GM19438 (cell line): ENCODE results near the gene DNAI7.

Experiments
- ATAC-seq: cut with Tn5 transposase; IDR thresholded peaks from one replicate; pipeline ENCODE4 v1.9.1; 2021; ENCODE audit warnings: low read depth; ENCODE audit not compliant: unreplicated experiment

DNAI7 gene

DNA sequence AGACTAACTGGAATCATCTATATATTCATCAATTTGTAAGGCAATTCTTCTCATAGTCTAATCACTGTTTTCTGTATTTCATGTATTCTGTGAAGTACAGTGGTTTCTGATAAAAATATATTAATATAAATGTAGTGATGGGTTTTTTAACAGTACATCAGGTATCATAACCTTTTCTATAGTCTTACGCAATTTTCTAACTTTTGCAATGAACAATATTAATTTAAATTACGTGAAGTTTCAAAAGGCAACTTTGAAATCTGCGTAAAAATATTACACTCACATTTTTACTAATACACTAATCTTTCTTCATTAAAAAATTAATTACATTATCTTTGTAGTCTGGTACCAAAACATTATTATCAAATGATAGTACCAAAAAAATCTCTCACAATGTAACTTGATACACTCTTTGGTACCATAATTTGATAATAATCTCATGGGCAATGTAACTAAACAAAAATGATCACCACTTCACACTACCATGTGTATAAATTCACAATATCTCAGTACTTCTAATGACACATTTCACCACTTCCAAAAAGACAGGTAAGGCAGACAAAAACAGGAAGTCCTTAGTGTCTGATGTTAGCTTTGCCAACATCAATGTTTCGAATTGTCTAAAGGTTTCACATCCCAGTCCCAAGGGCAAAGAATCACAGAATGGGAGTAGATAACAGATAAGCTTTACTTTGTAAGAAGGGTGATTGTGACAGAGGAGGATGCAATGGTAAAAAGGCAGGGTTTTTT, 8.7 kb downstream of the DNAI7 start:
- peak; percentile 33 for ATAC-seq

DNA sequence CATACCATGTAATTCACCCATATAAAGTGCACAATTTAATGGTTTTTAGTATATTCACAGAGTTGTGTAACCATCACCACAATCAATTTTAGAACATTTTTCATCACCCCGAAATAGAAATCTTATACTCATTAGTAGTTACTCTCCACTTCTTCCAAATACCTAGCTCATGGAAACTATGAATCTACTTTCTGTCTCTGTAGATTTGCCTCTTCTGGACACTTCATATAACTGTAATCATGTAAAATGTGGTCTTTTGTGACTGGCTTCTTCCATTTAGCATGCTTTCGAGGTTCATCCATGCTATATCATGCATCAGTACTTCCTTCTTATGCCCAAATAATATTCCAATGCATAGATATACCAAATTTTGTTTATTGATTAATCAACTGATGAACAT, 10.8 kb downstream of the DNAI7 start:
- no peak for ATAC-seq

DNA sequence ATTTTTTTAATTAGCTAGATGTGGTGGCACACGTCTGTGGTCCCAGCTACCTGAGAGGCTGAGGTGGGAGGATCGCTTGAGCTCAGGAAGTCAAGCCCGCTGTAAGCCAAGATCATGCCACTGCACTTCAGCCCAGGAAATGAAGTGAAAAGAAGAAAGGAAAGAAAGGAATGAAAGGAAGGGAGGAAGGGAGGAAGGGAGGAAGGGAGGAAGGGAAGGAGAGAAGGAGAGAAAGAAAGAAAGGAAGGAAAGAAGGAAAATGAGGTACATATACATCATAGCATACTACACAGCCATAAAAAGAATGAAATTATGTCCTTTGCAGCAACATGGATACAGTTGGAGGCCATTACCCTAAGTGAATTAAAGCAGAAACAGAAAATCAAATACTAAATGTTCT, 12.2 kb downstream of the DNAI7 start:
- ATAC-seq, result no peak

DNA sequence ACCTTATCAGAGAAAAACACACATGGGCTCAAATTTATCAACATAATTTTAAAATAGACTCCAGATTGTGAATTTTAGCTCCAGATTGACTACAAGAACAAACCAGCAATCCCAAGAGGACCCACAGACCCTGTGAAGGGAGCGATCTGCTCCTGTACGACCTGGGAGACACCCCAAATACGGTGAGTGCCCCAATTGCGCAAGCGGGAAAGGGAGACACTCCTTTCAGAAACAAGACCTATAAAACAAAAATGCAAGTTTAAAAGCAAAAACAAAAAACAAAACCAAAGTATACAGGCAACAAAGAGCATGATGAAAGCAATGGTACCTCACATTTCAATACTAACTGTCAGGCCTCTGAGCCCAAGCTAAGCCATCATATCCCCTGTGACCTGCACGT, 32.1 kb downstream of the DNAI7 start:
- no peak for ATAC-seq

DNA sequence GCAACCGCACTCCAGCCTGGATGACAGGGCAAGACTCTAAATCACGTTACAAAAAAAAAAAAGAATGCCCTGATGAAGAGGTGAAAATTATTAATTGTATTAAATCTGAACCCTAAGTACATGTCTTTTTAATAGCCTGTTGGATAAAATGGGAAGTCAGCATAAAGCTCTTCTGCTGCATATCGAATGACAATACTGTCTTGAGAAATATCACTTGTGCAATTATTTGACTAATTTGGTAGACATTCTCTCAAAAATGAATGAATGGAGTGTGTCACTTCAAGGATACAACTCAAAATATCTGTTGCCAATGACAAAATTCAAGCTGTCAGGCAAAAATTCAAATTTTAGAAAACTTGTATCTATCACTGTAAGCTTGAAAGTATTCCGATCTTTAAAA, 38.9 kb downstream of the DNAI7 start:
- ATAC-seq, result no peak

DNA sequence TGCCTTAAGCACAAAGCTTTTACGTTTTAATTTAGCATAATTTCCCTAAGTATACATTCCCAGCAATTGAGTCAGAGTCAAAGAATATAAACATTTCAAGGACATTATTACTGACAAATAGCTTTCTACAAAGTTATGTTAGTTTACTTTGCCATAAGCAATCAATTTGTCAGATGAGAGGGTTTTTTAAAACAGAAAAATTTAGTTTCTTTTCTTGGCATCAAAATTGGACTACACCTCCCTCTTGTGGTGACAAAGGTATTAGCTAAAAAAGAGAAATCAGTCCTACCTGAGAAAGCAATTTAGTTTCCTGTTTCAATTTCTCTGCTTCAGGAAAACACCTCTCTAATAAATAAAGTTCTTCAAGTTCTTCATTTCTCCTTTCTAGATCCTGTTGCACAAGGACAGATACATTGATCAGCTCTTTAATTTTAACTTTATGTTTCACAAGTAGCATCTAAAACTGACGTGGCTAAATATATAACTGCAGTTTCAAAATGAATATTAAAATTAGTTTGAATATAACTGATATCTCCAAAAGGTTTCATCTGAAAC, 39.9 kb downstream of the DNAI7 start:
- peak; percentile 46 for ATAC-seq

DNA sequence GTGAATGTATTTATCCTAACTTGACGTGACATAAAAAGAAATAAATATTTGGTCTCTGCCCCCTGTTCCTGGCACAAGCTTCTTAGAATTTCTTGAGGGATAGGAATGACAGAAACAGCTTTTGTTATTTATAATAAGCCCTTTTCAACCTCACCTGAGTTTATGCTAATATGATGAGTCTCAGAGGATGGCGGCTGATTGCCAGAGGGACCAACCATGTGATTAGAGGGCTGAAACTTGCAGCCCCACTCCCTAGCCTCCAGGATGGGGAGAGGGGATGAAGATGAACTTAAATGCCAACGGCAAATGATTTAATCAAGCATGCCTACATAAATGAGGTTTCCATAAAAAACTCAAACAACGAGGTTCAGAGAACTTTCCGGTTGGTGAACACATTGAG, 42.9 kb downstream of the DNAI7 start:
- no peak for ATAC-seq

DNA sequence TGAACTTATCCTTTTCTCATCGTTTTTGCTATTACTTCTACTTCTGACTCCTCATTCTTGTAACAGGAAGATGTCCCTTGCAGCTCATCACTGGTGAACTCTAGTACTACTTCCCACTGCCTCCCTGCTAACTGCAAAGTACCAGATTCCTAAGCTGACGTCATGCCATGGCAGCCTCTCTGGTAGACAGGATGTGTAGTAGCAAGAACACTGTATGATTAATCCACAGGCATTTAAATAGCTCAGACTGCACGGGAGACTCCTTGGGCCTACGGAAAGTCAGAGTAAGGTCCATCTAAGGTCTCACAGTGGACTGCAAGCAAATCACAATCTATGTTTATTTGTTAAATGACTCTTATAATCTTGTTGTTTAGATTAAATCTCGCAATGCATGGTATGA, 43.5 kb downstream of the DNAI7 start:
- ATAC-seq, result no peak

DNA sequence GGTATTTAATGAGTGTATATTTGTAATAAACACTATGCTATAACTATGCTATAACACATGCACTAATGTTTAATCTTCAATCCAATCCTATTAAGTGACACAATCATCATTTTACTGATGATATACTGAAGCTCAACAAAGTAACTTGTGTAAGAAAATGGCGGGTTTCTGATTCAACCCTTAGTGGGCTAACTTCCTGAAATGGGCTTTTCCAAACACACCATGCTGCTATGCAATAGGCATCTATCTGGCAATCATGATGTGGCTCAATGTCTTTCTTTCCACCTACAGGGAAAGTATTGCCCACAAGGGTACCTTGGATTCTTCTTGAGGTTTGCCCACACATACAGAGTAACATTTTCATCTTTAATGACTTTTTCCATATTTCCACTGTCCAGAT, 48.3 kb downstream of the DNAI7 start:
- no peak for ATAC-seq

DNA sequence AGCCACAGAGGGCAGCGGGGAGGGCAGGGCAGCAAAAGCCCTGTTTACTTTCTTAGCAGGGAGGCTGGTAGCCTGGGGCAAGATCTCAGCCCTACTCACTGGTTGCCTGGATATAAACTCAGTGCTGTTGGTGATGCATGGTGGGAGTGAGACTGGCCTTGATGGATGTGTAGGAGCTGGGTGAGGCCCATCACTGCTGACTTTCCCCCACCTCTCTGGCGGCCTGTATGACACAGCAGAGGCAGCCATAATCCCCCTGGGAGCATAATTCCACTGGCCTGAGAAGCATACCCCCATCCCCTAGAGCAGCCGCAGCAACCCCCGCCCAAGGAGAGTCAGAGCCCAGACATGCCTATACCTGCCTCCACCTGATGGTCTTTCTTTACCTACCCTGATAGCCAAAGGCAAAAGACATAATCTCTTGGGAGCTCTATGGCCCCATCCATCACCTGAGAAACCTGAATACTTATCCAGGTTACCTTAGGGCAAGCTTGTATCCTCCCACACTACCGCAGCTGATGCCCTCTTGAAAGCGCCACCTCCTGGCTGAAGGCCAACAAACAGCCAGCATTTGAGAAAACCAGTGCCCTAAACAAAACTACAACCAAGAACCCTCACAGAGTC, 59.3 kb downstream of the DNAI7 start:
- ATAC-seq, result no peak

DNA sequence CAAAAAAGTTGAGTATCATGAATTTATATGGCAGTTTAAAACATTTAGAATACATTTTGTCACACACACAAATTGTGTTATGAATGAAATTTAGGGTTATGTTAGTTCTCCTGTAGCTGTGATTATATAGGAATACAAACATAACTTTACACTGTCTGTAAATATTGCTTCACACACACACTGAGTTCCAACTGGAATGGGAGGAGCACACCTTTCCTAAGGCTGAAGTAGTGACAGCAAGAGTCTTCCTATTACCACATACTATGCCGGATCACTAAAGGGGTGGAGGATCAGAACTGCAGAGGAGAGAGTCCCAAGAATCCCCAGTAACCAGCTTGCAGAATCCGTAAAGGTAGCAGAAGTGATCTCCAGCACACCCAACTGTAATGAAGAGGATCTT, 63.7 kb downstream of the DNAI7 start:
- no peak for ATAC-seq

DNA sequence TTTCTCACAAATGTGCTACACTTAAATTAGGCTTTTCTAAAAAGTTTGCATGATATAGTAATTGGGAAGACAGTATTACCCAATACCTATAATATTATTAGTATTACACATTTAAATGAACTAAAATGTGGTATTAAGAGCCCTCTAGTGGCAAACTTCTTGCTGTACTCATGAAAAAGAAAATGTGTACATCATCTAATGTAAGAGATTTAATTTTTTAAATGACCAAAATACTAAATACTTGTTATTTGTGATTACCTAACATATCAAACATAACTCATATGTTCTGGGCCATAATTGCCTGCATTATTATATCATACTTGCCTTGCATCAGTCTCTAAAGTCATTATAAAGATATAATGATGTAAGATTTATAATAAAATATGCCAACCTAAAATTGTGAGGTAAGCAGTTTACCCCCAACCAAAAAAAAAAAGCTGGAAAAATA, 64.2 kb downstream of the DNAI7 start:
- ATAC-seq, result no peak

DNA sequence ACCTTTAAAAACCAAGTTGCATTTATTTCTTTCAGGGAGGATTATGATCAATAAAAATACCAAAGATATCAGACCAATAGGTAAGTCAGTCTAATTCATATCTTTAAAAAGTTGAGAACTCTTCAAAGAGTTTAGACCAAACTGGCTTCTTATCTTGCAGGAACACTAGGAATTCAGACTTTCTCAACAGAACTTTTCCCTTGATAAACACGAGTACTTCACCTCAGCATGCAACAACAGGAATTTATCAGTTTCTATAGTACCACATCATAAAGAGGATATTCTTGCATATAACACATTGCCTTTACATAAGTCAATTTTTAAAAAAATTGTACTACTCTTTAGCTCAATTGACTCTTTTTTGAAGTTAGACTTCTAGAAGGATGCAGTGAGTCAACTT, 68.2 kb downstream of the DNAI7 start:
- no peak for ATAC-seq

DNA sequence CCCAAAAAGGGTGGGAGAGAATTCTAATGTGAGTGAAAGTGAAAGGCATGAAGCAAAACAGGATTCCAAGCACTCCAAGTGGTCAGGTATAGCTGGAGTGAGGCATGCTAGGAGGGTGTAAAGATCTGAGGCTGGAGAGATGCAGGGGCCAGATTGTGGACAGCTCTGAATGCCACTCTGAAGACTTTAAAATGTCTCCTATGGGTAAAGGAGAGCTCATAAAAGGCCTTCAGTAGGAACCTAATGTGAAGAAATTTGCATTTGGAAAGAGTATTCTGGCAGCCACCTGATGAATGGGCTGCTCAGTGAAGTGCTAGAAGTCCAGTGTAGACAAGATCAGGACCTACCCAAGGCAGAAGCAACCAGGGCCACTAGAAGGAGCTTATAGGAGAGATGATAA, 68.9 kb downstream of the DNAI7 start:
- no peak for ATAC-seq

DNA sequence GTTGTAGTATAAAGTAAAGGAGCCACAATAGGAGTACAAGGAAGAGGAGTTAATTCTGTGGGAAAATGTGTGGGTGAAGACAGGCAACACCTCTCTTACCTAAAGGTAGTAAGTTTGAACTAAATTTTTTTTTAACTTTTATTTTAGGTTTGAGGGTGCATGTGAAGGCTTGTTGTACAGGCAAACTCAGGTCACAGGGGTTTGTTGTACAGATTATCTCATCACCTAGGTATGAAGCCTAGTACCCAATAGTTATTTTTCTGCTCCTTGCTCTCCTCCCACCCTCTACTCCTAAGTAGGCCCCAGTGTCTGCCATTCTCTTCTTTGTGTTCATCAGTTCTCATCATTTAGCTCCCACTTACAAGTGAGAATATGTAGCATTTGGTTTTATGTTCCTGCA, 70.5 kb downstream of the DNAI7 start:
- no peak for ATAC-seq

DNA sequence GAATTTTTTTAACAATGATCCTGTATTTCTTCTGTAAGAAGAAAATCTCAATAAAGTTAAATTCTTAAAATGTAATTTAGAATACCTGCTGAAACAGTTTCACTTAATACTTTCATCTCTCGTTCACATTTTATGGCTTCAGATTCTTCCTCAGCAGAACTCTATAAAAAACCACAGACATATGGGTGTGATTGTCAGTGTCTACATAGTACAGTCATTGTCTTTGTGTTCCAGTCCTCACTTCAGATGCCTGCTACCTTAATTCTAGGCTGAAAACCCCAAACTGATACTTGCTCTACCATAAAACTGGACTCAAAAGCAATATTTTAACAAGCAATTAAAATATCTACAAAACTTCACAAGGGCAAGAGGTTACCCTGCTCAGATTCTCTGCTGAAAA, 71.8 kb downstream of the DNAI7 start:
- ATAC-seq, result no peak

DNA sequence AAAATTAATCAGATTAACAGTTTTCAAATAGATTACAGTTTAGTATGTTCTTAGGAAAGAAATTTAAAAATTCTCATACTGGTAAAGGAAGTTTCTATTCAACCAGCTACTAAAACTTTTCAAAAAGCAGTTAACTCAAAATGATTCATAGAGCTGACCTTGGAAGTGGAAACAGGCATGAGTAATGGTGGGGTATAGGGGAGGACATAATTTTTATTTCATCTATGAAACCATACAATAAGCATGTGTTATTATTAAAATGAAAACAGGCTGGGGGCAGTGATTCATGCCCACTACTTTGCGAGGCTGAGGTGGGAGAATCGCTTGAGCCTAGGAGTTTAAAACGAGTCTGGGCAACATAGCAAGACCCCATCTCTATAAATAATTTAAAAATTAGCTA, 73.0 kb downstream of the DNAI7 start:
- no peak for ATAC-seq

DNA sequence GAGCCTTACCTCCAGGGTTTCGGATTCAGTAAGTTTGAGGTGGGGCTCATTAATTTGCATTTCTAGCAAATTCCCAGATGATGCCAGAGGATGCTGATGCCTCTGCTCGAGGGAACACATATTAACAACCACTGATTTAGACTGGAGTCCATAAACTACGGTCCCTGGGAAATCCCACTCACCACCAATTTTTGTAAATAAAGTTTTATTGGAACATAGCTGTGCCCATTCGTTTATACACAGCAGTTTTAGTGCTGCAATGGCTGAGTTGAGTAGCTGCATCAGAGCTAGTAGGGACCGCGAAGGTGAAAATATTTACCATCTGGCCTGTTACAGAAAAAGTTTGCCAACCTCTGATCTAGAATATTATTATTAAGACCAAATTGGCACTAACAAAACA, 73.8 kb downstream of the DNAI7 start:
- no peak for ATAC-seq

DNA sequence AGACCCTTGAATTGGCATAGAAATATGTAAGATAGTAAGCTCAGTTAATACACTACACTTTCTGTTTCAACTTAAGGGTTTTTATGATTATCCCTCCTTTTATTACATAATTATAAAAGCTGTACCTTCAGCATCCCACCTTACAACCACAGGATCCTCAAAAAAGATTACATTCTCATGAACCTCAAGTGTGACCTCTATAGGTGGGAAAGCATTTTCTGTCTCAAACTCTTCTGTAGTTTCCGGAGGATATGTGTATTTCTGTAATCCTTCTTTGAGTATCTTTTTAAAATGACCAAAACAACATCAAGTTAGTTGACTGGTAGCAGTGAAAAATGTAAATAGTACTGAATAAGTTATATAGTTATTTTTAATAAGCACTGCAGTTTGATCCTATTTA, 75.9 kb downstream of the DNAI7 start:
- ATAC-seq, result no peak

DNA sequence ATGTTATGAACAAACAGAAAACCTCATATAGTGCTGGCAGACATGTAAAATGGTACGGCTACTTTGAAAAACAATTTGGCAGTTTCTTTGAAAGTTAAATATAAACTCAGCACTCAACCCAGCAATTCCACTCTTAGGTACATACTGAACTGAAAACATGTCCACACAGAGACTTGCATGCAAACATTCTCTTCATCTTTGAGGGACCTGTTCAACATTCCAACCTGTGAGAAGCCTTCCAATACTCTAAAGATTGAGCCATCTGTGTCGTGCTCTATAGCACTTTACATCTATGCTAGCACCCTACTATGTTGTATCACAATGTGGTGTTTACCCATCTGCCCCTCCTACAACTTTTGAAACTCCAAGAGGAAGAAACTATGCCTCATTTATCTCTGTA, 79.3 kb downstream of the DNAI7 start:
- ATAC-seq, result no peak

DNA sequence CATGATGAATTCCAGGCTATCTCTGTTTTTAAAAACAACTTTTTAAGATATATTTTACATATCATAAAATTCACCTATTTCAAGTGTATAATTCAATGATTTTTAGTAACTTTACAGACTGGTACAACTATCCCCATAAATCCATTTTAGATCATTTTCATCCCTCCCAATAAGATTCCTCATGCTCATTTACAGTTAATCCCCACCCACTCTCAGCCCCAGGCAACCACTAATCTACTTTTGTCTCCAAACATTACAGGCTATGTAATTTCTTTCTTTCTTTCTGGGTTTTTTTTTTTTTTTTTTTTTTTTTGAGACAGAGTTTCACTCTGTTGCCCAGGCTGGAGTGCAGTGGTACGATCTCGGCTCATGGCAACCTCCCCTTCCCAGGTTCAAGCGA, 81.3 kb downstream of the DNAI7 start:
- no peak for ATAC-seq

DNA sequence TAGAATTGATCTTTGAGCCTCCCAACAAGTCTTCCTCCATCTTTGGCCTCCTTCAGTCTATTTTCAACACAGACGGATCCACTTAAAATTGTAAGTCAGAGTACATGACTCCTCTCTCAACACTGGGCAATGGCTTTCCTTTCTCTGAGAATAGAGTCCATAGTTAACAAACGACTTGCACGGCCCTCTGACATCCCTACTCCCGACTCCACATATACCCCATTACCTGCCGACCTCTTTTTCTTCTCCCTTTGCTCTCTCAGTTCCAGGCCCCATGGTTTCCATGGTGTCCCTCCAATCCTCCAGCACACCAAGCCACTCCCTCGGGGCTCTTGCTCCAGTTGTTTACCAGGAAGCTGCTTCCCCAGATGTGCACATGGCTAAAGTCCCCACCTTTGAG, 84.7 kb downstream of the DNAI7 start:
- no peak for ATAC-seq
